Mucosa of descending colon (tissue), 3 donors: ENCODE results near the gene GABRR2. TPM values are rescaled to one million over a fixed set of nuclear protein-coding genes. Genes with fewer than 3 reads are reported as not detected.

Experiments
- ATAC-seq: fragments of 200-7000 bp; cut with Tn5 transposase; one replicate; pipeline ENCODE4 v1.9.1; 2020; ENCODE audit warnings: mild to moderate bottlenecking, moderate library complexity
- DNase-seq, 3 donors: peaks; one replicate each; pipeline ENCODE4 v3.0.0-alpha.2; 2020
- H3K36me3 ChIP-seq: fragments of 200-600 bp; one replicate; pipeline ENCODE4 v1.8.0; 2021; ENCODE audit warnings: low read depth, mild to moderate bottlenecking
- H3K4me1 ChIP-seq: fragments of 200-600 bp; one replicate; pipeline ENCODE4 v1.8.0; 2021; ENCODE audit warnings: low read depth, mild to moderate bottlenecking
- H3K4me3 ChIP-seq: fragments of 200-600 bp; one replicate; pipeline ENCODE4 v1.8.0; 2021; ENCODE audit warnings: mild to moderate bottlenecking
- H3K9me3 ChIP-seq: fragments of 200-600 bp; one replicate; pipeline ENCODE4 v1.8.0; 2021; ENCODE audit warnings: mild to moderate bottlenecking
- CTCF ChIP-seq: fragments of 200-600 bp; IDR thresholded peaks from one replicate; pipeline ENCODE4 v1.8.0; 2022; ENCODE audit warnings: antibody characterized with exemption, mild to moderate bottlenecking
- intact Hi-C, 2 donors: fragments of 100-400 bp; cut with DNase I in 1 of 2; cut with micrococcal nuclease in 1 of 2; formaldehyde crosslinking; loops; one replicate each; pipeline versions ENCODE4 v1.11.0 to v1.11.1; 2022; cut with DNase I, micrococcal nuclease
- total RNA-seq, 3 donors: library from RNA; stranded (reverse); fragmentation: NEBNext Ultra II Directional in 2 of 3; extraction: Animal tissue kit (Norgen Biotek cat#: 25700) in 2 of 3; gene quantifications; one replicate each; pipeline versions ENCODE4 v1.2.1 to v1.2.4, GENCODE V29; 2021 to 2023
- donor health status: DM: no; HTN: no; CAD: no; lungs with moderate emphysema.
- donor health status: DM: no; HTN: no; CAD: no.
- donor health status: DM: no; HTN: yes; CAD: no.

GABRR2 gene
- total RNA-seq, 3 donors from 2014 or later = 0.63 to 2.4 (median 0.72) TPM

GRCh38 chr6:89264296-89264695 lies 50.8 kb downstream of the GABRR2 start:
- no peak overlapping the region for H3K4me3 ChIP-seq
- ATAC-seq = no peak
- no peak for TF ChIP-seq CTCF
- no peaks in the 10 kb centered on the region for H3K36me3 ChIP-seq
- DNase-seq = no peak
- intact Hi-C loops = no loop called here
- no peaks in the 10 kb centered on the region for H3K9me3 ChIP-seq
- H3K4me1 ChIP-seq = no peaks in the 10 kb centered on the region

GRCh38 chr6:89260832-89261231 lies 54.3 kb downstream of the GABRR2 start:
- ATAC-seq (peak; percentile 24), DNase-seq (no peak)
- intact Hi-C loops = no loop called here
- Histone ChIP-seq H3K36me3 (no peaks in the 10 kb centered on the region), H3K9me3 (no peaks in the 10 kb centered on the region), H3K4me1 (no peaks in the 10 kb centered on the region), H3K4me3 (no peak overlapping the region)
- TF ChIP-seq CTCF = no peak

- H3K9me3 ChIP-seq = no peaks in the 10 kb centered on the region
- no peaks in the 10 kb centered on the region for H3K36me3 ChIP-seq
- ATAC-seq = no peak
- H3K4me3 ChIP-seq = no peak overlapping the region
- intact Hi-C loops = no loop called here
- DNase-seq = no peak
- TF ChIP-seq CTCF = no peak
- H3K4me1 ChIP-seq = no peaks in the 10 kb centered on the region
Measured at GRCh38 chr6:89260310-89260709, 54.8 kb downstream of the GABRR2 start.

- H3K9me3 ChIP-seq = no peaks in the 10 kb centered on the region
- H3K4me3 ChIP-seq = no peak overlapping the region
- DNase-seq = no peak
- no peak for TF ChIP-seq CTCF
- no peaks in the 10 kb centered on the region for H3K4me1 ChIP-seq
- H3K36me3 ChIP-seq = no peaks in the 10 kb centered on the region
- intact Hi-C loops = no loop called here
- no peak for ATAC-seq
Measured at GRCh38 chr6:89258912-89259311, 56.2 kb downstream of the GABRR2 start.

- Histone ChIP-seq H3K4me1 (no peaks in the 10 kb centered on the region), H3K9me3 (no peaks in the 10 kb centered on the region), H3K4me3 (no peak overlapping the region), H3K36me3 (no peaks in the 10 kb centered on the region)
- no peak for DNase-seq
- no peak for TF ChIP-seq CTCF
- no peak for ATAC-seq
- intact Hi-C loops = no loop called here
Measured at GRCh38 chr6:89257781-89258180, 57.3 kb downstream of the GABRR2 start.

GRCh38 chr6:89257346-89257745 lies 57.8 kb downstream of the GABRR2 start:
- Histone ChIP-seq H3K36me3 (no peaks in the 10 kb centered on the region), H3K9me3 (no peaks in the 10 kb centered on the region), H3K4me1 (no peaks in the 10 kb centered on the region), H3K4me3 (no peak overlapping the region)
- ATAC-seq (no peak), DNase-seq (no peak)
- intact Hi-C loops = no loop called here
- TF ChIP-seq CTCF = no peak
